ENCODE data around the gene ELMO1.

Gene ELMO1

DNA sequence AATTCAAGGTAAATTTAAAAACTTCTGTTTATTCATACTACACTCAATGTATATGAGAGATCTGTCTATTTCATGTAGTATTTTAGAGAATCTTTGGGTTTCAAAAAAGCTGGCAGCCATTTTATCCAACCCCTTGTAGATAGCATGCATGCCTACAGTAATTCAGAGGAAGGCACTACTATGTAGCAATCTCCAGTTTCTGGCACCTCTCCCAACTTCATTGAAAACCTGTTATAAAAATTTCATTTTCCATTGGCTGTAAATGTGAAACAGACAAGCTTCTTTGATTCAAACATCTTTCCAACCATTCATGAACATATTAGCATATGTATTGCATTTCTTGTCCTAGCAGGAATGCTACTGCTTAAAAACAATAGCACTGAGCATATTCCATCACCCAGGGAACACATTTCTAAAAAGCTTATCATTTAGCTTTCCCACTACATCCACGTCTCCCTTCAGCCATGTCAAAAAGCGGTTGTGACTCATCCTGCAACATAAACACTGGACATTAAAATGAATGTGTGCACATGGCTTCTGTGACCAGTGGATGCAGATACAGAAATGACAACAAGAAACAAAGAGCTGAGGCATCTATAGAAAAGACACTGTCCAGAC is 393.9 kb downstream of the ELMO1 start:
- no peak overlapping the region for H3K4me3 ChIP-seq (ENCODE audit: low read depth, low read length)
- TF ChIP-seq, protein P1, sequence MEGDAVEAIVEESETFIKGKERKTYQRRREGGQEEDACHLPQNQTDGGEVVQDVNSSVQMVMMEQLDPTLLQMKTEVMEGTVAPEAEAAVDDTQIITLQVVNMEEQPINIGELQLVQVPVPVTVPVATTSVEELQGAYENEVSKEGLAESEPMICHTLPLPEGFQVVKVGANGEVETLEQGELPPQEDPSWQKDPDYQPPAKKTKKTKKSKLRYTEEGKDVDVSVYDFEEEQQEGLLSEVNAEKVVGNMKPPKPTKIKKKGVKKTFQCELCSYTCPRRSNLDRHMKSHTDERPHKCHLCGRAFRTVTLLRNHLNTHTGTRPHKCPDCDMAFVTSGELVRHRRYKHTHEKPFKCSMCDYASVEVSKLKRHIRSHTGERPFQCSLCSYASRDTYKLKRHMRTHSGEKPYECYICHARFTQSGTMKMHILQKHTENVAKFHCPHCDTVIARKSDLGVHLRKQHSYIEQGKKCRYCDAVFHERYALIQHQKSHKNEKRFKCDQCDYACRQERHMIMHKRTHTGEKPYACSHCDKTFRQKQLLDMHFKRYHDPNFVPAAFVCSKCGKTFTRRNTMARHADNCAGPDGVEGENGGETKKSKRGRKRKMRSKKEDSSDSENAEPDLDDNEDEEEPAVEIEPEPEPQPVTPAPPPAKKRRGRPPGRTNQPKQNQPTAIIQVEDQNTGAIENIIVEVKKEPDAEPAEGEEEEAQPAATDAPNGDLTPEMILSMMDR (IDR thresholded peaks at IDR 0.05; ENCODE audit: insufficient read depth, low read length, missing control alignments) = no peak
- POLR2A ChIA-PET = no interaction called here
- CTCF ChIA-PET = interaction anchor here (1.1 kb wide), 1 partner anchor 567 kb away, joined by 3 read pairs; no protein-coding TSS in a partner anchor
- no peak for DNase-seq (ENCODE audit: low read depth, low spot score)

DNA sequence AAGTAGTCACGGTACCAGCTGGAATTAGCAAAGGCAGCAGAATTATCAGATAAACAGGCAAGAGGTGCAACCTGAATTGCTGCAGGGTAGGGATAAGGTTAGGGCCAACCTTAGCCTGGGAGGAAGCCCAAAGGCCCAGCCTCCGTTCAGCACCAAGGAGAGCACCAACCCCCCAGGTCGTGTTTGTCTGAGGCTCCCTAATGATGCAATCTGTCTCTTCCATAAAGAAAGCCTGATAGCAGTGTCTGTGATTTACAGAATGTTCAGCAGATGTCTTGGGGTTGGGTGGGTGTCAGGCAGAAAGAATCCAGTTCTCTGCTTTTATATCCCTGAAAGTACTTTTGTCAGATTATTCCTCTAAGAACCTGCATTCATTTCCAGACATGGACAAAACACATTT is 396.0 kb downstream of the ELMO1 start:
- CTCF ChIA-PET = no interaction called here
- POLR2A ChIA-PET = no interaction called here
- H3K4me3 ChIP-seq (ENCODE audit: low read depth, low read length) = no peak overlapping the region
- TF ChIP-seq, protein P1 (IDR thresholded peaks at IDR 0.05; ENCODE audit: insufficient read depth, low read length, missing control alignments) = no peak
- DNase-seq (ENCODE audit: low read depth, low spot score) = no peak

GRCh38 chr7:37050801-37051200 is 397.9 kb downstream of the ELMO1 start:
- TF ChIP-seq, protein P1 (IDR thresholded peaks at IDR 0.05; ENCODE audit: insufficient read depth, low read length, missing control alignments) = no peak
- H3K4me3 ChIP-seq (ENCODE audit: low read depth, low read length) = no peak overlapping the region
- ChIA-PET POLR2A (no interaction called here), CTCF (no interaction called here)
- DNase-seq (ENCODE audit: low read depth, low spot score) = no peak

DNA sequence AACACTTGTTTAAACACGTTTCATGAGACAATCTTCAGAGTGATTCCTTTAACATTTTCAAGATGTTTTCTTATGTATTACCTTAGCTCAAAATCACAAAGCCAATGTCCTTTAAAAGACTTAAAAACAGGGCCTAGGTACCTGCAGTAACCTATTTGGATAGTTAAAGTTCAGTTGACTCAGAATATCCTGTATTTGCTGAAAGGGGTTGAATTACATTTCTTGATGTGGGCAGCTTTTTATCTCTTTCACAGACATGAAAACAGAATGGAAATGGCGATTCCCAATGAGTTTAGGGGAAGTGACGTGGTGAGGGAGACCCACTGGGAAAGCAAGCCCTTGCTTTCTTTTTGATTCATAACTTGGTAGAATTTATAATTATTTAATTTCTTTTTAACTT is 400.0 kb downstream of the ELMO1 start:
- ChIA-PET POLR2A (no interaction called here), CTCF (no interaction called here)
- DNase-seq (ENCODE audit: low read depth, low spot score) = no peak
- H3K4me3 ChIP-seq (ENCODE audit: low read depth, low read length) = no peak overlapping the region
- TF ChIP-seq, protein P1 (IDR thresholded peaks at IDR 0.05; ENCODE audit: insufficient read depth, low read length, missing control alignments) = no peak

GRCh38 chr7:37047260-37047659 is 401.4 kb downstream of the ELMO1 start:
- ChIA-PET CTCF (interaction anchor here (0.8 kb wide), 1 partner anchor 9 kb away, joined by 3 read pairs; no protein-coding TSS in a partner anchor), POLR2A (no interaction called here)
- TF ChIP-seq, protein P1 (IDR thresholded peaks at IDR 0.05; ENCODE audit: insufficient read depth, low read length, missing control alignments) = no peak
- H3K4me3 ChIP-seq (ENCODE audit: low read depth, low read length) = no peak overlapping the region
- no peak for DNase-seq (ENCODE audit: low read depth, low spot score)

- no peak for DNase-seq (ENCODE audit: low read depth, low spot score)
- ChIA-PET CTCF (interaction anchor here (0.8 kb wide), 2 partner anchors 9 to 136 kb away, joined by 3 read pairs; no protein-coding TSS in a partner anchor), POLR2A (no interaction called here)
- H3K4me3 ChIP-seq (ENCODE audit: low read depth, low read length) = no peak overlapping the region
- TF ChIP-seq, protein P1 (IDR thresholded peaks at IDR 0.05; ENCODE audit: insufficient read depth, low read length, missing control alignments) = no peak
Measured at GRCh38 chr7:37046531-37047079, 402.1 kb downstream of the ELMO1 start.
